Calu3 (cell line): Measurements from ENCODE around the gene LRRC40. TPM values are rescaled to one million over a fixed set of nuclear protein-coding genes. Genes with fewer than 3 reads are reported as not detected.

Experiments used
- BruUV-seq: library from RNA; stranded (reverse); fragments of 400-500 nt; replicated peaks from 2 replicates; lab custom pipeline; 2021; lab: Mats Ljungman, UMichigan
- CTCF ChIA-PET: fragments of 300-600 bp; sonication (Branson Sonifier 250); formaldehyde crosslinking; loops from one replicate; lab custom pipeline; 2022; ENCODE audit warnings: antibody characterized with exemption; lab: Charles Lee
- DNase-seq: peaks from one replicate; pipeline ENCODE4 v3.0.0; 2022
- H3K27ac Mint-ChIP-seq: one replicate; pipeline ENCODE4 v1.8.0; 2022; ENCODE audit warnings: mixed read lengths; ENCODE audit not compliant: unreplicated experiment
- H3K27me3 Mint-ChIP-seq: one replicate; pipeline ENCODE4 v1.8.0; 2022; ENCODE audit warnings: mixed read lengths; ENCODE audit not compliant: unreplicated experiment
- H3K36me3 Mint-ChIP-seq: one replicate; pipeline ENCODE4 v1.8.0; 2022; ENCODE audit warnings: mild to moderate bottlenecking, moderate library complexity, mixed read lengths; ENCODE audit not compliant: insufficient read depth, unreplicated experiment
- H3K4me1 Mint-ChIP-seq: one replicate; pipeline ENCODE4 v1.8.0; 2022; ENCODE audit warnings: mild to moderate bottlenecking, low read depth, mixed read lengths; ENCODE audit not compliant: unreplicated experiment
- H3K4me3 Mint-ChIP-seq: one replicate; pipeline ENCODE4 v1.8.0; 2022; ENCODE audit warnings: mild to moderate bottlenecking, low read depth, moderate library complexity, mixed read lengths; ENCODE audit not compliant: unreplicated experiment
- H3K9me3 Mint-ChIP-seq: one replicate; pipeline ENCODE4 v1.8.0; 2022; ENCODE audit warnings: low read depth, mixed read lengths; ENCODE audit not compliant: unreplicated experiment
- intact Hi-C: fragments of 100-400 bp; cut with micrococcal nuclease; formaldehyde crosslinking; loops from one replicate; pipeline ENCODE4 v1.10.0; 2022; ENCODE audit not compliant: unreplicated experiment
- total RNA-seq: library from RNA; stranded (reverse); gene quantifications from 2 replicates; pipeline ENCODE4 v1.2.3, GENCODE V29; 2022
- TF ChIP-seq, protein P1 (sequence below): fragments of 200-600 bp; IDR thresholded peaks from one replicate; pipeline ENCODE4 v1.8.0; 2022; ENCODE audit warnings: antibody characterized with exemption; ENCODE audit not compliant: unreplicated experiment

Gene LRRC40
- total RNA-seq, 1 experiment from 2014 or later: 15.8 TPM

DNA sequence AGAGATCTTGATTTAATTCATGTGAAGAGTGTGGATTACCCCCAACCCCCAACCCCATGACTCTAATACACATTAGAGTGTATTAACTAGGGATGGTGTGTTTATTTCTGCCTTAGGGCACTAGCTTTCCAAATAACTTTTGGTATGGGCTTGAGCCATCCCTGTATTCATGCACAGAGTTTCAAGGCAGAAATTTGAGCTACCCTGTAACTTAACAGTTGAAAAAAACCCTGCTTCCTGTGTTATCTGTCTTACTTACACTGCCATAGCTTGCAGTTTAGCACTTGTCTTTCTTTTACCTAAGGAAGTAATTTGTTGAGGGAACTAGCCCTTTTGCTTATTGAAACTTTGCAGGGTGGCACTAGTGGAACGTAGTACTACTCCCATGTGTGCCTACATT lies 22.1 kb upstream of the LRRC40 start:
- no peak for DNase-seq
- H3K4me1 Mint-ChIP-seq: peaks cover 19% of the 10 kb centered on the region
- no peaks in the 10 kb centered on the region for H3K27me3 Mint-ChIP-seq
- intact Hi-C loops: no loop called here
- CTCF ChIA-PET: no interaction called here
- H3K36me3 Mint-ChIP-seq: peaks cover 30% of the 10 kb centered on the region
- TF ChIP-seq, protein P1, sequence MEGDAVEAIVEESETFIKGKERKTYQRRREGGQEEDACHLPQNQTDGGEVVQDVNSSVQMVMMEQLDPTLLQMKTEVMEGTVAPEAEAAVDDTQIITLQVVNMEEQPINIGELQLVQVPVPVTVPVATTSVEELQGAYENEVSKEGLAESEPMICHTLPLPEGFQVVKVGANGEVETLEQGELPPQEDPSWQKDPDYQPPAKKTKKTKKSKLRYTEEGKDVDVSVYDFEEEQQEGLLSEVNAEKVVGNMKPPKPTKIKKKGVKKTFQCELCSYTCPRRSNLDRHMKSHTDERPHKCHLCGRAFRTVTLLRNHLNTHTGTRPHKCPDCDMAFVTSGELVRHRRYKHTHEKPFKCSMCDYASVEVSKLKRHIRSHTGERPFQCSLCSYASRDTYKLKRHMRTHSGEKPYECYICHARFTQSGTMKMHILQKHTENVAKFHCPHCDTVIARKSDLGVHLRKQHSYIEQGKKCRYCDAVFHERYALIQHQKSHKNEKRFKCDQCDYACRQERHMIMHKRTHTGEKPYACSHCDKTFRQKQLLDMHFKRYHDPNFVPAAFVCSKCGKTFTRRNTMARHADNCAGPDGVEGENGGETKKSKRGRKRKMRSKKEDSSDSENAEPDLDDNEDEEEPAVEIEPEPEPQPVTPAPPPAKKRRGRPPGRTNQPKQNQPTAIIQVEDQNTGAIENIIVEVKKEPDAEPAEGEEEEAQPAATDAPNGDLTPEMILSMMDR: no peak
- no peak overlapping the region for H3K4me3 Mint-ChIP-seq
- no peak overlapping the region for H3K27ac Mint-ChIP-seq
- H3K9me3 Mint-ChIP-seq: no peaks in the 10 kb centered on the region
- BruUV-seq: no TSS peak

DNA sequence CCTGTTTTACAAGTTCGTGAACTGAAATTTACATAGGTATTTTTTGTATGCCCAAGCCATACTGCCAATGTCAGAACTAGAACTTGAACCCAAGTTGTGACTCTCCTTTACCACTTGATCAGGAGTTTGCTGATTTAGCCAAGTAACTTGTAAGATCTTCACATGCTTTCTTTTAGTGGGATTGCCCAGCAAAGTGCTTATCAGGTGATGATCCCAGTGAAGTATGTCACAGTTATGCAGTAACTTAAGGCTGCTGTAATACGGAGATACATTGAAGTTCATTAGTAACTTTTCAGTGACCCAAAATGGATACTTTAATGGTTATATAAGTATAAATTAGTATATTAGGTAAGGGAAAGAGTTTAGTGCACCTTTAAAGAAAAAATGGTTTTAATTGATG lies 19.6 kb upstream of the LRRC40 start:
- Mint-ChIP-seq H3K4me3 (no peak overlapping the region), H3K27me3 (no peaks in the 10 kb centered on the region), H3K27ac (no peak overlapping the region), H3K4me1 (peaks cover 30% of the 10 kb centered on the region), H3K36me3 (peaks cover 39% of the 10 kb centered on the region), H3K9me3 (no peaks in the 10 kb centered on the region)
- intact Hi-C loops: loop anchor here (5.0 kb wide), 1 partner anchor 187 kb away; the partner anchor contains the start of gene CTH
- BruUV-seq: no TSS peak
- CTCF ChIA-PET: no interaction called here
- no peak for DNase-seq
- TF ChIP-seq, protein P1: no peak

DNA sequence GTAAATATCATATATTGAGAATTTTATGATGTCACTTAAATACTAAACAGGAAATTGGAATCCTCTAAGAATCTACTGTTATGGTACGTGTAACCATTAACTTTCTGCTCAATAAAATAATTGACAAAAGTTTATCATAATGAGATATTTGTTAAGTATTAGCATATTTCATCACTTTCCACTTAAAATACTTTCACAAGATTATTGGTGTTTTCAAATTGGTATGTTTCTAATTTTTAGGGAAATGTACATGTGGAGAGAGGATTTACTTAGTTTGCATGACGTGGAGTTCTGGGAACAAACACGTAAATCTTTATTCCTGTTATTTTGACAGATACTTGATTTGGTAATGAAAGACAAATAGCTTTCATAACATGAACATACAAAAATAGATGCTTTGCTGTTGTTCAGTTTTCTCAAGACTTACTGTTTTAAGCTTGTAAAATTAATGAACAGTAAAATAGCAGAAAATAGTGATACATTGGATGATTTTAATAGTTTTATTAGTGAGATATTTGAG lies 17.4 kb upstream of the LRRC40 start:
- Mint-ChIP-seq H3K27me3 (no peaks in the 10 kb centered on the region), H3K9me3 (no peaks in the 10 kb centered on the region), H3K36me3 (peaks cover 33% of the 10 kb centered on the region), H3K27ac (peak overlapping the region; percentile 95), H3K4me1 (peaks cover 33% of the 10 kb centered on the region), H3K4me3 (peak overlapping the region; percentile 89)
- intact Hi-C loops: loop anchor here (5.0 kb wide), 1 partner anchor 190 kb away; the partner anchor contains the start of gene CTH
- TF ChIP-seq, protein P1: no peak
- no peak for DNase-seq
- BruUV-seq: no TSS peak
- CTCF ChIA-PET: interaction anchor here (0.6 kb wide), 1 partner anchor 59 kb away, joined by 6 read pairs; no protein-coding TSS in a partner anchor

DNA sequence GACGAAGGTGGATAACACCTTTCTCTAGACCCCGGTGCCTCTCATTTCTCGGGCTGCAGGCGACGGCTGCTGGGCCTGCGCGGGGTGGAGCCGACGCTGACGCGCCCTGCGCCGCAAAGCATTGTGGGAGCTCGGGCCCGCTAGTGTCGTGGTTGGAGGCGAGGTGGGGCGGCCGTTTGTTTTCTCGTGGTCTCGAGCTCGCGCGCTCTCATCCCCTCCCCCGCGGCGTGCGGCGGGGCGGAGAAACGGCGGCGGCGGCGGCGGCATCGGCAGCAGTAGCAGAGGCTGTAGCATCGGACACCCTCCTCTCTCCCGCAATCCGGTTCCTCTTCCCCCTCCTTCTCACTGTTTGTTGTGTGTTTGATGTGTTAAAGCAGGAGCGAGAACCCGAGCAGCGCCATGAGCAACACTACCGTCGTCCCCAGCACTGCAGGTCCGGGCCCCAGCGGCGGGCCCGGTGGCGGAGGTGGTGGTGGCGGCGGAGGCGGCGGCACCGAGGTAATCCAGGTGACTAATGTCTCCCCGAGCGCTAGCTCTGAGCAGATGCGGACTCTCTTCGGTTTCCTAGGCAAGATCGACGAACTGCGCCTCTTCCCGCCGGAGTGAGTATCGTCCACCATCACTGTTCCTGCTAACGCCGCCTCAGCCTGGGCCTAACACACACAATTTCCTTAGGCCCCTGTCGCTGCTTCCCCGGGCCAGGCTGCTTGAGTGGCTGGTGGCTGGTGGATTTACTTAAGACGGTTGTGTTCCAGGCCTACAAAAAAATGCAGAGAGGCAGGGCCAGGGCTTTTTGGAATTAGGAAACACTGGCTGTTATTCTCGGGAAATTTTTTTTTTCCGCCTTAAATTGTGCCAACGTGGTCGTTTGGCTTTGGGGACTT lies 16.1 kb upstream of the LRRC40 start, which contains the start of gene SRSF11:
Gene SRSF11 (plus strand): TSS at position 143 of the 884 bp plus-strand sequence. CDS start 257 bp downstream, at position 400.
- Mint-ChIP-seq H3K4me1 (peaks cover 33% of the 10 kb centered on the region), H3K27me3 (no peaks in the 10 kb centered on the region), H3K36me3 (peaks cover 33% of the 10 kb centered on the region), H3K27ac (peak within 1 kb of the TSS; percentile 95), H3K4me3 (peak within 1 kb of the TSS; percentile 89), H3K9me3 (no peaks in the 10 kb centered on the region)
- TF ChIP-seq, protein P1: no peak
- BruUV-seq: no TSS peak
- intact Hi-C loops: loop anchor here (1.0 to 5.0 kb wide), 2 partner anchors 191 to 267 kb away; partner anchors contain the start of gene CTH
- CTCF ChIA-PET: interaction anchor here (1.3 kb wide), 1 partner anchor 189 kb away, joined by 3 read pairs; no protein-coding TSS in a partner anchor
- DNase-seq: peak; percentile 97
